ENCODE data around the gene RASSF4. TPM values are rescaled to one million over a fixed set of nuclear protein-coding genes. Genes with fewer than 3 reads are reported as not detected.

The RASSF4 gene
- total and polyA plus RNA-seq, 12 donors = 41.2 to 120 (median 79.9) TPM

DNA sequence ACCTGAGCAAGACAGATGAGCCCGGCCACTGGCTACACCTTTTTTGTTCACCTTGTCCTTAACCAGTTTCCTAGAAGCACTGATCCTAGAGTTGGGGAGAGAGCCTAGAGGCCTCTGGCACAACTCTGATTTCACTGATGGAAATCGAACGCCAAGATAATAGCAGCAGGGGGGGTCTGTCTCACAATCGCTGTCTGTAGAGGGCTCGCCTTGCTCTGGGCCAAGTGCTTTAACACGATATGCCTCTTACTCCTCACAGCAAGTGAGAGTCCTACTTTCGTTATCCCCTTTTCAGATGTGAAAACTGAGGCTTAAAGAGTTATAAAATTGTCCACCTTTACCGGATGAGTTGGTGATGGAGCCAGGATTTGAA is 472 bp downstream of the RASSF4 start:
- DNase-seq = no peak
- no peaks in the 10 kb centered on the region for H3K27me3 ChIP-seq

DNA sequence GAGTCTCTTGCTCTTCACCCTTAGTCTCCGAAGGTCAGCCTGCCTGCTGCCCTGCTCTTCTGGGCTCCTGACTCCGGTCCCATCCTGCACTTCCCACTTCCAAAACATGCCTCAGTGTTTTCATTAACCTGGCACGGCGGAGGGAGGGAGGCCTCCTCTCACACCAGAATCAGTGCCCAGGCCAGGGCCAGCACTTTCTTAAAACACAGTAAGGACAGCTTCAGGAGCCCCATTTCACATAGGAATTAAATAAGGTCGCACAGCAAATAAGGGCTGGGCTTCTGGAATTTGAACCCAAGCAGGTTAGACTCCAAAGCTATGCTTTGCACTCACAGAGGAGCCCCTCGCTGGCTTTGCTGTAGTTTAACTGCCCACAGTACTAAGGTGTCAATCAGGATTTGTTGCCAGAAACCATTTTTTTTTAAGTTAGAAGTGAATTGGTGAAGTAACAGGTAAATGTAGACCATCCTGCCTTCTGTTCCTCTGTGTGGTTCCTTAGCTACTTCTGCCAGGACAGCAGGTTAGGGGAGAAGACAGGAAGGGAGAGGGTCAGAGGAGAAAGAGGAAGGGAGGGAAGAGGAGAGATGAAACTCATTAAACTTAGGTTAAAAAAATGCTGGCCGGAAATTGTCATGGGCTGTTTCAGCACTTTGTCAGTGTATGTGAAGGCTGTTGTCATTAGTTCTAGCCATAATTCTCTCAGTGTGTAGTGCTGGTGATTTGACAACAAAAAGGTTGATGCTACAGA is 1.1 kb downstream of the RASSF4 start:
- no peaks in the 10 kb centered on the region for H3K27me3 ChIP-seq
- H3K4me1 ChIP-seq = peaks cover 34 to 90% (median 86%) of the 10 kb centered on the region in 9 donors
- DNase-seq = peak in 1 of 2 donors; percentile 18
- peak overlapping the region; percentile 76 to 98 (median 93) for H3K27ac ChIP-seq
- peaks cover 0 to 11% (median 6%) of the 10 kb centered on the region in 9 donors for H3K36me3 ChIP-seq
- intact Hi-C loops (cut with DNase I) = loop anchor here in 1 of 10 donors (2.0 kb wide), 1 partner anchor 14 kb away; no protein-coding TSS in a partner anchor
- 32 to 40% methylated on average over 7 of the region's 7 CpGs for WGBS, 2 donors
- H3K9me3 ChIP-seq = peaks cover 0 to 6% (median 0%) of the 10 kb centered on the region in 11 donors
- peak overlapping the region; percentile 65 to 92 (median 74) for H3K4me3 ChIP-seq
- ATAC-seq = no peak
- TF ChIP-seq, protein P1, sequence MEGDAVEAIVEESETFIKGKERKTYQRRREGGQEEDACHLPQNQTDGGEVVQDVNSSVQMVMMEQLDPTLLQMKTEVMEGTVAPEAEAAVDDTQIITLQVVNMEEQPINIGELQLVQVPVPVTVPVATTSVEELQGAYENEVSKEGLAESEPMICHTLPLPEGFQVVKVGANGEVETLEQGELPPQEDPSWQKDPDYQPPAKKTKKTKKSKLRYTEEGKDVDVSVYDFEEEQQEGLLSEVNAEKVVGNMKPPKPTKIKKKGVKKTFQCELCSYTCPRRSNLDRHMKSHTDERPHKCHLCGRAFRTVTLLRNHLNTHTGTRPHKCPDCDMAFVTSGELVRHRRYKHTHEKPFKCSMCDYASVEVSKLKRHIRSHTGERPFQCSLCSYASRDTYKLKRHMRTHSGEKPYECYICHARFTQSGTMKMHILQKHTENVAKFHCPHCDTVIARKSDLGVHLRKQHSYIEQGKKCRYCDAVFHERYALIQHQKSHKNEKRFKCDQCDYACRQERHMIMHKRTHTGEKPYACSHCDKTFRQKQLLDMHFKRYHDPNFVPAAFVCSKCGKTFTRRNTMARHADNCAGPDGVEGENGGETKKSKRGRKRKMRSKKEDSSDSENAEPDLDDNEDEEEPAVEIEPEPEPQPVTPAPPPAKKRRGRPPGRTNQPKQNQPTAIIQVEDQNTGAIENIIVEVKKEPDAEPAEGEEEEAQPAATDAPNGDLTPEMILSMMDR (IDR thresholded peaks at IDR 0.05) = no peak

More for the DNA sequence above, 472 bp downstream of the RASSF4 start:
- H3K27ac ChIP-seq = peak overlapping the region; percentile 76 to 98 (median 93)
- TF ChIP-seq, protein P1 (IDR thresholded peaks at IDR 0.05) = no peak
- intact Hi-C loops (cut with DNase I) = loop anchor here in 1 of 10 donors (2.0 kb wide), 1 partner anchor 15 kb away; no protein-coding TSS in a partner anchor
- peaks cover 28 to 90% (median 86%) of the 10 kb centered on the region in 9 donors for H3K4me1 ChIP-seq
- peaks cover 0 to 6% (median 0%) of the 10 kb centered on the region in 11 donors for H3K9me3 ChIP-seq
- H3K4me3 ChIP-seq = peak overlapping the region; percentile 65 to 92 (median 74)
- no peak for ATAC-seq
- 24 to 27% methylated on average over 8 of the region's 8 CpGs for WGBS, 2 donors
- peaks cover 0 to 16% (median 6%) of the 10 kb centered on the region in 9 donors for H3K36me3 ChIP-seq

DNA sequence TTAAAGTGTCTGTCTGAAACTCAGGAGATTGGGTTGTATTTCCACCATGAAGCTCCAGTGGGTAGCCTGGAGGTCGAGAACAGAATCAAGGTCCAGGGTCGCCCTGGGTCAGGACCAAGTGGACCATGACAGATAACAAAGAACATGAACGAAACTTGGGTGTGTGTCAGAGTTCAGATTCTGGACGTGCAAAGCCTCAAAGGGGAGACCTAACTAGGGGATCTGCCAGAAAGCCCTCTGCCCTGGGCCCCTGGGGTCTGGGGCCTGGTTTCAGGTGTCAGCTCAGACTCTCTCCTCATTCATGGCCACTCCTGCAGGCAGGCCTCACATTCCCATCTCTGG is 1.6 kb downstream of the RASSF4 start:
- Histone ChIP-seq H3K4me3 (peak overlapping the region; percentile 7 to 92 (median 74)), H3K27me3 (no peaks in the 10 kb centered on the region), H3K27ac (peak overlapping the region in 9 of 10 donors; percentile 89 to 98 (median 94)), H3K36me3 (peaks cover 0 to 7% (median 4%) of the 10 kb centered on the region in 9 donors), H3K4me1 (peaks cover 34 to 91% (median 86%) of the 10 kb centered on the region in 9 donors), H3K9me3 (peaks cover 0 to 6% (median 0%) of the 10 kb centered on the region in 11 donors)
- TF ChIP-seq, protein P1 (IDR thresholded peaks at IDR 0.05) = no peak
- intact Hi-C loops (cut with DNase I) = loop anchor here in 1 of 10 donors (2.0 kb wide), 1 partner anchor 14 kb away; no protein-coding TSS in a partner anchor
- ATAC-seq = no peak
- peak in 1 of 2 donors; percentile 4 for DNase-seq
- WGBS, 2 donors = 28 to 33% methylated on average over 4 of the region's 4 CpGs

DNA sequence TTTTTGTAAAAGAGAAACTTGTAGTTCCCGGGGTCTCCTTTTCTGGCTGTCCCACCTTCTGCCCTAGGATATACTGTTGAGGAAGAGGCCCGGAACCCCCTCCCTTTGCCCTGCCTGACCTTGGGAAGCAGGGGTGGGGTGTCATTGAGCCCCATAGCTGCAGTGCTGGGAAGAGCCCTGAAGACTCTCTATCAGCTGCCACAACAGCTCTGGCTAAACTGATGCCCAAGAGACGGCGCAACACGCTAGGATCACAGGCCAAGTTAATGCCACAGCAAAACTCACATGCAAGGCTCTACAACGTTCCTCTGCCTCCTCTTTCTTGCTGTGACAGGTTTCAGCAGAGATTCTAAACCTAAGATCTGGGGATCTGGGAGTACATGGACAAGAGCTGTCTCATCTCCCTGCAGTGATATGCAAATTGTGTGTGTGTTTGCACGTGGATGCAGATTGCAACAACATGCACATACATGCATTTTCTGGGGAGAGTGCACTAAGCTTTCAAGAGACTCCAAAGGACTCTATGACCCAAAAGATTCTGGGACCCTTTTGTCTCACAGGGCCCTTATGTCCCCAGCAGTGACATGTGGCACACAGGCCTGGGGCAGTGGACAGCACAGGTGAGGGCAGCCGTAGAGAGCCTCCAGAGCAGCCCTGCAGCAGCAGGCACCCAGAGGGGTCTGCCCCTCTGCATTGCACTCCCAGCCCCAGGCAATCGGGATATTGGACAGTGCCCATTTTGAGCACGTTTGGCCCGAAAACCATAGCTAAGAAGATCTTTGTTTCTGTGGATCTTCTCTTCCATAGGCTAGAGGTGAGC is 2.5 kb downstream of the RASSF4 start:
- H3K4me3 ChIP-seq = peak overlapping the region in 8 of 10 donors; percentile 65 to 92 (median 74)
- DNase-seq (peak in 1 of 2 donors; percentile 7), ATAC-seq (no peak)
- peak overlapping the region; percentile 89 to 98 (median 93) for H3K27ac ChIP-seq
- WGBS, 2 donors = 60 to 64% methylated on average over 11 of the region's 11 CpGs
- intact Hi-C loops (cut with DNase I) = loop anchor here in 1 of 10 donors (2.0 kb wide), 1 partner anchor 13 kb away; no protein-coding TSS in a partner anchor
- no peaks in the 10 kb centered on the region for H3K27me3 ChIP-seq
- peaks cover 35 to 94% (median 91%) of the 10 kb centered on the region in 9 donors for H3K4me1 ChIP-seq
- H3K36me3 ChIP-seq = no peaks in the 10 kb centered on the region
- H3K9me3 ChIP-seq = no peaks in the 10 kb centered on the region
- TF ChIP-seq, protein P1 (IDR thresholded peaks at IDR 0.05) = no peak

All from heart right ventricle (tissue), 16 donors.